ENCODE data around the gene DISC1. TPM values are rescaled to one million over a fixed set of nuclear protein-coding genes. Genes with fewer than 3 reads are reported as not detected.

The DISC1 gene
- total RNA-seq, 1 experiment from 2014 or later = 1.8 TPM

- intact Hi-C loops (cut with micrococcal nuclease) = no loop called here
- H3K4me1 ChIP-seq (ENCODE audit: control insufficient read depth in 1 of 2, insufficient read depth in 2 of 2, low read length in 2 of 2) = no peaks in the 10 kb centered on the region
- ATAC-seq (no peak), DNase-seq (ENCODE audit: low read depth, low spot score) (no peak)
- no peak overlapping the region for H3K27ac ChIP-seq (ENCODE audit: low read depth, low read length)
- no peak overlapping the region for H3K9ac ChIP-seq (ENCODE audit: low read length)
- BruUV-seq (replicated peaks) = no TSS peak
- no peaks in the 10 kb centered on the region for H3K27me3 ChIP-seq (ENCODE audit: insufficient read depth, low read length)
- POLR2A ChIA-PET = no interaction called here
- no peaks in the 10 kb centered on the region for H3K9me3 ChIP-seq (ENCODE audit: control insufficient read depth in 1 of 2, insufficient read depth in 1 of 2, low read depth in 1 of 2, low read length in 2 of 2)
- TF ChIP-seq CBX3 (IDR thresholded peaks at IDR 0.05; ENCODE audit: low read depth) = no peak
- no peak for TF ChIP-seq EZH2phosphoT487 (IDR thresholded peaks at IDR 0.05; ENCODE audit: borderline replicate concordance)
- TF ChIP-seq TCF7L2 (IDR thresholded peaks at IDR 0.05; ENCODE audit: borderline replicate concordance, extremely low read depth, insufficient read depth, insufficient read length) = no peak
- no peak for TF ChIP-seq ZBTB33 (IDR thresholded peaks at IDR 0.05; ENCODE audit: extremely low read depth, insufficient replicate concordance, low read length)
- no peak for TF ChIP-seq POLR2AphosphoS5 (IDR thresholded peaks at IDR 0.05; ENCODE audit: low read depth, low read length)
- TF ChIP-seq RAD21 (IDR thresholded peaks at IDR 0.05; ENCODE audit: low read depth) = no peak
- no peak for TF ChIP-seq SRF (IDR thresholded peaks at IDR 0.05; ENCODE audit: low read depth)
- TF ChIP-seq SIN3A (IDR thresholded peaks at IDR 0.05; ENCODE audit: low read depth) = no peak
- TF ChIP-seq ELF1 (IDR thresholded peaks at IDR 0.05; ENCODE audit: borderline replicate concordance, low read depth) = no peak
- TF ChIP-seq CTCF (IDR thresholded peaks at IDR 0.05 in 2 of 3, conservative IDR thresholded peaks at IDR 0.05 in 1 of 3; ENCODE audit: borderline replicate concordance in 1 of 3, insufficient read depth in 1 of 3, low read depth in 2 of 3, low read length in 2 of 3) = no peak
- no peak for TF ChIP-seq FOSL1 (IDR thresholded peaks at IDR 0.05; ENCODE audit: low read depth)
- TF ChIP-seq ZFX (IDR thresholded peaks at IDR 0.05) = no peak
- no peak for TF ChIP-seq POLR2A (IDR thresholded peaks at IDR 0.05; ENCODE audit: borderline replicate concordance, extremely low read depth, insufficient read depth, insufficient read length)
- no peak for TF ChIP-seq ATF3 (IDR thresholded peaks at IDR 0.05)
- TF ChIP-seq EGR1 (IDR thresholded peaks at IDR 0.05; ENCODE audit: low read depth) = no peak
- no peaks in the 10 kb centered on the region for H3K36me3 ChIP-seq (ENCODE audit: control insufficient read depth in 1 of 2, insufficient read depth in 2 of 2, low read length in 2 of 2)
- H3K79me2 ChIP-seq (ENCODE audit: insufficient read depth, low read length) = no peaks in the 10 kb centered on the region
- RAD21 ChIA-PET (ENCODE audit: low non-redundant PET in 1 of 2, low total read pairs in 2 of 2, uncharacterized antibody in 2 of 2, unreplicated experiment in 2 of 2) = no interaction called here
- H4K20me1 ChIP-seq (ENCODE audit: insufficient read depth) = no peaks in the 10 kb centered on the region
- no peak overlapping the region for H3K4me2 ChIP-seq (ENCODE audit: low read length)
- no peak overlapping the region for H2AFZ ChIP-seq (ENCODE audit: low read depth, low read length, poor library complexity, severe bottlenecking)
- no peaks in the 10 kb centered on the region for H3K9me2 ChIP-seq (ENCODE audit: insufficient read depth)
- CTCF ChIA-PET = no interaction called here
- no peak overlapping the region for H3K4me3 ChIP-seq (replicated peaks in 1 of 2; ENCODE audit: low read depth in 1 of 2, low read length in 2 of 2)
These were observed 32.5 kb upstream of the DISC1 start for GRCh38 chr1:231594123-231594522.
